ENCODE data around the gene LEP. TPM values are rescaled to one million over a fixed set of nuclear protein-coding genes. Genes with fewer than 3 reads are reported as not detected.

Gene LEP
- total and polyA plus RNA-seq, 7 donors, result 0.16 to 5.4 (median 0.85) TPM; not detected in 3

DNA sequence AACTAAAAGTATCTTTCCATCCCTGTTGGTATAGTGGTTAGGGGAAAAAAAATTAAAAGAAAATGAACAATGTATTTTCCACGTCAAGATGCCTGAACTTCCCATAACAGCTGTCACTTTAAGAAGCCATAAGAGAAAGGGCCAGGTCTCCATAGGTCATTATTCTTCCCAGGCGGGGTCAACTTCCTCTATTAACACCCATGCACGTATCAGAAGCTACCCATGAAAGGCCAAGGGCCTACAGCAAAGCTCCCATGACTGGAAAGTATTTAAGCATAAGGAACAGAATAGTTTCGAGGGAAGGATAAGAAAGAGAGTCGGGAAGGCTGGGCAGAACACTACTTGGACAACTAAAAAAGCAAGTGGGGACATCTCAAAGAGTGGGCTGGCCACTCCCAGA lies 62.6 kb downstream of the LEP start:
- intact Hi-C loops (cut with DNase I), result no loop called here
- Histone ChIP-seq H3K4me3 (no peak overlapping the region), H3K9me3 (no peaks in the 10 kb centered on the region), H3K27ac (no peak overlapping the region), H3K4me1 (no peaks in the 10 kb centered on the region), H3K27me3 (no peaks in the 10 kb centered on the region), H3K36me3 (peaks cover 0 to 59% (median 11%) of the 10 kb centered on the region in 4 donors)
- 72 to 80% methylated on average over 5 of the region's 5 CpGs for WGBS, 2 donors
- DNase-seq, result no peak
- TF ChIP-seq, protein P1, sequence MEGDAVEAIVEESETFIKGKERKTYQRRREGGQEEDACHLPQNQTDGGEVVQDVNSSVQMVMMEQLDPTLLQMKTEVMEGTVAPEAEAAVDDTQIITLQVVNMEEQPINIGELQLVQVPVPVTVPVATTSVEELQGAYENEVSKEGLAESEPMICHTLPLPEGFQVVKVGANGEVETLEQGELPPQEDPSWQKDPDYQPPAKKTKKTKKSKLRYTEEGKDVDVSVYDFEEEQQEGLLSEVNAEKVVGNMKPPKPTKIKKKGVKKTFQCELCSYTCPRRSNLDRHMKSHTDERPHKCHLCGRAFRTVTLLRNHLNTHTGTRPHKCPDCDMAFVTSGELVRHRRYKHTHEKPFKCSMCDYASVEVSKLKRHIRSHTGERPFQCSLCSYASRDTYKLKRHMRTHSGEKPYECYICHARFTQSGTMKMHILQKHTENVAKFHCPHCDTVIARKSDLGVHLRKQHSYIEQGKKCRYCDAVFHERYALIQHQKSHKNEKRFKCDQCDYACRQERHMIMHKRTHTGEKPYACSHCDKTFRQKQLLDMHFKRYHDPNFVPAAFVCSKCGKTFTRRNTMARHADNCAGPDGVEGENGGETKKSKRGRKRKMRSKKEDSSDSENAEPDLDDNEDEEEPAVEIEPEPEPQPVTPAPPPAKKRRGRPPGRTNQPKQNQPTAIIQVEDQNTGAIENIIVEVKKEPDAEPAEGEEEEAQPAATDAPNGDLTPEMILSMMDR (IDR thresholded peaks at IDR 0.05), result no peak
- no peak for TF ChIP-seq POLR2AphosphoS5 (IDR thresholded peaks at IDR 0.05)
- TF ChIP-seq POLR2A (IDR thresholded peaks at IDR 0.05), result no peak
- no peak for TF ChIP-seq EP300 (IDR thresholded peaks at IDR 0.05)

DNA sequence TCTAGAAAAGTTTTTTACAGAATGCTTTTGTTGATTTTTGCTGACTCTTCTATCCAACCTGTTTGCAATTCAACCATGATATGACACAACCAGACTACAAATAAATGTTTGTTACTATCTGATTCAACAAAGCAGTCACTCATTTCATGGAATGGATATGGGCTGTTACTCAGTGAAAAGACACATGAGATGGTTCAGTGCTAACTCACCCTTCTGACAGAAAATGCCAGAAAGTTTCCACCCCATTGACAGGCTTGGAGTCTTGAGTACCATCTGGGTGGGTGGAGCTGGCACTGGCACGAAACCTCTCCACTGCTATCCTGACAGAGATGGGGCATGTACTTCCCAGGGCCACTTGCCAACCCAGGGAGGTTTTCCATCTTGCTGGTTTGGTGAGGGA lies 63.1 kb downstream of the LEP start:
- 93 to 97% methylated on average over 1 of the region's 1 CpG for WGBS, 2 donors
- intact Hi-C loops (cut with DNase I), result no loop called here

DNA sequence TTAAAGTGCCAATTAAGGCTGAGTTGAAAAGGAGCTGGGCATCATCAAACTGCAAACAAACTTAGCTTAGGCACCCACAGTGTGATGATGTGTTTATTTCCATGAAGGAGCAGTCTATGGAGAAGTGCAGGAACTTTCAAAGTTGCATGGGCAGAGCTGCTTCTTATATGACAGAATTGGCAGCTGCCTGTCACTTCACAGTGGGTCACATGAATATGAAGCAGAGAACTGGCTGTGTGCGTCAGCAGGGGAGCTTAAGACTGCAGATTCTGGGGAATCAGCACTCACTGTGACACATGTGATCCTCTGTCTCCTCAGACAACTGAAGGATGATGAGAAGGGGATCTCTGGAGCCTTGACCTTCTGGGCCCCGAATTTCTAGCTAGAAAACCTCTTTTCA lies 66.0 kb downstream of the LEP start:
- peaks cover 4 to 89% (median 25%) of the 10 kb centered on the region in 4 donors for H3K36me3 ChIP-seq
- no peak overlapping the region for H3K4me3 ChIP-seq
- H3K27ac ChIP-seq, result no peak overlapping the region
- WGBS, 2 donors, result 90% methylated on average over 2 of the region's 2 CpGs
- H3K9me3 ChIP-seq, result no peaks in the 10 kb centered on the region
- no peaks in the 10 kb centered on the region for H3K27me3 ChIP-seq
- no peak for DNase-seq
- intact Hi-C loops (cut with DNase I), result no loop called here
- H3K4me1 ChIP-seq, result no peaks in the 10 kb centered on the region
- TF ChIP-seq, protein P1 (IDR thresholded peaks at IDR 0.05), result no peak
- TF ChIP-seq EP300 (IDR thresholded peaks at IDR 0.05), result no peak
- TF ChIP-seq POLR2AphosphoS5 (IDR thresholded peaks at IDR 0.05), result no peak
- no peak for TF ChIP-seq POLR2A (IDR thresholded peaks at IDR 0.05)

More for the DNA sequence above, 63.1 kb downstream of the LEP start:
- TF ChIP-seq, protein P1 (IDR thresholded peaks at IDR 0.05), result no peak
- no peak for TF ChIP-seq POLR2A (IDR thresholded peaks at IDR 0.05)
- TF ChIP-seq EP300 (IDR thresholded peaks at IDR 0.05), result no peak
- TF ChIP-seq POLR2AphosphoS5 (IDR thresholded peaks at IDR 0.05), result no peak
- no peak for DNase-seq
- H3K4me1 ChIP-seq, result no peaks in the 10 kb centered on the region
- H3K4me3 ChIP-seq, result no peak overlapping the region
- H3K36me3 ChIP-seq, result peaks cover 0 to 64% (median 11%) of the 10 kb centered on the region in 4 donors
- no peak overlapping the region for H3K27ac ChIP-seq
- no peaks in the 10 kb centered on the region for H3K9me3 ChIP-seq
- H3K27me3 ChIP-seq, result no peaks in the 10 kb centered on the region

Small RNAs within 50 kb of the gene (small RNA-seq; reads per million reads assigned to genes)
- 0 to 1.2 (median 0.24) reads per million in 3 donors for gene MIR129-1

Other genes with a start within 250 kb of the LEP start
- gene LRRC4, start 209.8 kb upstream of the LEP start, total RNA-seq, result 1 to 10 TPM in 3 of 4 donors, under 1 TPM in 1; 0.82 to 1.8 (median 1.4) TPM
- gene LRRC4, start 209.8 kb upstream of the LEP start, polyA plus RNA-seq, result 1 to 10 TPM in 2 of 3 donors, under 1 TPM in 1; 0.60 to 1.4 (median 1.3) TPM
- 10 to 100 TPM; 12.1 to 36.3 (median 17.4) TPM for gene RBM28, start 102.6 kb downstream of the LEP start, total RNA-seq
- 10 to 100 TPM in 1 of 3 donors, 1 to 10 TPM in 2; 6.6 to 16.7 (median 8.6) TPM for gene RBM28, start 102.6 kb downstream of the LEP start, polyA plus RNA-seq
- gene PRRT4, start 120.4 kb downstream of the LEP start, total RNA-seq, result 1 to 10 TPM in 1 of 4 donors, under 1 TPM in 3; 0.27 to 1.1 (median 0.83) TPM
- under 1 TPM in 1 of 3 donors, not detected in 2; 0.96 TPM for gene PRRT4, start 120.4 kb downstream of the LEP start, polyA plus RNA-seq
- gene IMPDH1, start 168.7 kb downstream of the LEP start, total RNA-seq, result 10 to 100 TPM; 23.5 to 36.3 (median 28.7) TPM
- gene IMPDH1, start 168.7 kb downstream of the LEP start, polyA plus RNA-seq, result 10 to 100 TPM; 16.6 to 39.7 (median 16.8) TPM
- 10 to 100 TPM; 10.2 to 12.8 (median 11.3) TPM for gene HILPDA, start 214.6 kb downstream of the LEP start, total RNA-seq
- gene HILPDA, start 214.6 kb downstream of the LEP start, polyA plus RNA-seq, result 10 to 100 TPM in 1 of 3 donors, 1 to 10 TPM in 2; 3.6 to 12.7 (median 3.7) TPM
- gene METTL2B, start 235.5 kb downstream of the LEP start, total RNA-seq, result 10 to 100 TPM; 18.1 to 23.2 (median 20.8) TPM
- gene METTL2B, start 235.5 kb downstream of the LEP start, polyA plus RNA-seq, result 10 to 100 TPM in 2 of 3 donors, 1 to 10 TPM in 1; 9.6 to 17.2 (median 12.0) TPM